HG02981 (cell line): ENCODE measurements around the gene HOXB6.

Experiments used
- ATAC-seq: cut with Tn5 transposase; IDR thresholded peaks from one replicate; pipeline ENCODE4 v1.9.1; 2021; ENCODE audit warnings: mild to moderate bottlenecking, moderate library complexity; ENCODE audit not compliant: unreplicated experiment

Gene HOXB6

DNA sequence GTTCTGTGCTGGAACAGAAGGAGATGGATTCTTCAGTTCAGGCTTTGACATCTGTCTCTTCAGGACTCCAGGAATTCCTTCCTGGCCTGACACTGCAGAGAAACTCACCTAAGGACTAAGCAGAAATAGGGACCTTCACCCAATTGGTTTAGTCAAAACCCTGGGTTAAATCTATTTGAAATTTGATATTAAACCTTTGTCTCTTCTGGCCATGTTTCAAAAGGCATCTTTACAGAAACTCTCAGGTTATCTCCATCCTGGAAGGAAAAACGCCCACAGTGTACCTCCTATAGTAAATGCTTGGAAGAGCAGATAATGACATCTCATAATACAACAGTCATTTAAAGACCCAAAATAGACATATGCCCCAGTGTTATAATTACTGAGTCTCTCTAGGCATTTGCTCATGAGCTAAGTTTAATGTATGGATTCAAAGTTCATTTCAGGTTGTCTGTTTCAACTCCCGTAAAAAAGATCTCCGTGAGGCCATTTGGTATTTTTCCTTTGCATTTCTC lies 21.0 kb downstream of the HOXB6 start:
- ATAC-seq, result no peak

DNA sequence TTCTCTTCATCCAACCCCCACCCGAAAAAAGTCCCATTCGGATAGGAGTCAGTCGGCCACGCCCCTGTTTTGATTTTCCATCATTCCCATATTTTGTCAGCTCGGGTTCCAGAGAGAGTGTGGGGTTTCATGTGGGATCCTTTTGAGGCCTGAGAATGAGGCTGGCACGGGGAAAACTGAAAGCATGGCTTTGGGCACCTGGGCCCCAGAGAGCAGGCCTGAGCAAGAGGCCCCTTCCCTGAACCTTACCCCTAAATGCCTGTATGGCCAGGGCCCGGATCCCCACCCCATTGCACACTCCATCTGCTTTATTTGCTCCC lies 22.1 kb downstream of the HOXB6 start:
- ATAC-seq, result no peak

DNA sequence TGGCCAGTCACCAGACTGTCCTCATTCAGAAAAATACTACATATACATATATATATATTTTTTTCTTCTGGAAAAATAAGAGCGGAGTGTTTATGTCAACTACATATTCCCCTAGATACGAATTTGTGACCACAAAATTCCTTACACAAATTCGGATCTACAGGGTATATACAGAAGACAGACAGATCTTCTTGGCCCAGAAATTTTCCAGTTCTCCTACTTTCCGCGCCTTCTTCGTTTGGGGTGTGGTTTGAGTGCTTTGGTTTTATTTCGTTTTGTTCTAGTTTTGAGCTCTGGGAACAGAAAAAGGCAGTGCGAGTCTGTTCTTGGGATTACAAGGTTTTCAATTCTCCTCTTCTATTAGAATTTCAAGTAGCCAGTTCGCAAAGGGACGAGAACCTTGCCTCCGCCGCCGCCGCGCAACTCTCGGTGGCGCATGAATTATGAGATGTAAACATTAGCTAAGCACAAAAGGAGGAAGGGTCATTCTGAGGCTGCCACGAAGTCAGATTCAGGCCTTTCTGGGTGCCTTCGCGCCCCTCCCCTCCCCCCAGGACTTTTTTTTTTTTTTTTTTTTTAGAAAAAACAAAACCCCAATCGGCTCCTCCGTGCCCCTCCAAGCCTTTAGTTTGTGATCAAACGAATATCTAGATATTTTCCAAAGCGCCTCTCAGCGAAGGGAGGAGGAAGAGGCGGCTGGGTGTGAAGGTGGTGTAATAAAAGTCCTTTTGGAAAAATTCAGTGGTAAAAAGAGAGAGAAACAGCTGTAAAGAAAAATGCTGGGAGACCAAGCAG lies 24.8 kb downstream of the HOXB6 start:
- ATAC-seq, result no peak

DNA sequence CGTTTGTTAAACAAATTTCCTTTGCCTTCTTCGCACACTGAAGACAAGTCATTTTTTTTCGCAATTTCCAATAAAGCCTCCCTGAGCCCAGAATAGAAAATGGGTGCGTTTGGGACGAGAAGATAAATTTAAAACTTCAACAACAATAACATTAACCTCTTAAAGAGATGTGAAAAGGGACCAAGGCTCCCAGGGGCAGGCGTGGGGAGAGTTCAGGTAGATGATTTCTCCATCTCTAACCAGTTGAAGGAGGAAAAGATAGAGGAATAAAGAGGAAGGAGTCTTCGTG lies 25.4 kb downstream of the HOXB6 start:
- ATAC-seq, result no peak

DNA sequence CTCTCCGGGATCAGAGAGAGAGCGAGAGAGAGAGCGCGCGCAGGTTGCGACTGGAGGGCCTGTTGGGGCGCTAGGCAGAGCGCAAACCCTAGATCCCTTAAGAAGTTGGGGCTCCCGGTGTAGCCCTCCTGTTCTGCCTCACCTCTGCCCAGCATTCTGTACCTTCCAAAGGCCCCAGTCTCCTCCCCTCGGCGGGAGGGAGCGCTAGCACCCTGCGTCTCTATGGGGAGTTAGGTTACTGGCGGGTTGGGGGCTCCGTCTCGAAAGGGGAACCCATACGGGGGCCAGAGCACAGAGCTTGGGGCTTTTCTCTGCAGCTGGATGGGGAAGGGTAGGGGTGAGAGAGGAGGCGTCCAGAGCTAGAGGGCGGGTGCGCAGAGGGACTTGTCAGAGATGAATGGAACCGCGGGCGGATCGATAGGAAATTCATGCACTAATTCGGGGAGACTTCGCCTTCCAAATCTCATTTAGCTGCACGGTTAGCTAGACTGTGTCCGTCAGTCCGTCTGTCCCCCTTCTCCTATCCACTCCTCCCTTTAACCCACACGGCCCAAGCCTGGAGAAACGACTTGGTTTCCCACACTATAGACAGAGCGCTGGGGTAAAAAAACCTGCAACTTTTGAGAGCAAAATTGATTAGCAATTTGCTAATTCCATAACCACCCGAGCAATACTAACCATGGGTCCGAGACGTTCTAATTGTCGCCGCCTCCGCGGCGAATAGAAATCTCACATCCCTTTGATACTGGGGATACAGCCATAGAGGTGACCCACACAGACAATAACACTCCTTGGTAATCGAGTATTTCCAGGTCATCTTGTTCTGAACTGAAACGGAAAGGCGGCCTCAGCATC lies 25.9 kb downstream of the HOXB6 start:
- no peak for ATAC-seq

DNA sequence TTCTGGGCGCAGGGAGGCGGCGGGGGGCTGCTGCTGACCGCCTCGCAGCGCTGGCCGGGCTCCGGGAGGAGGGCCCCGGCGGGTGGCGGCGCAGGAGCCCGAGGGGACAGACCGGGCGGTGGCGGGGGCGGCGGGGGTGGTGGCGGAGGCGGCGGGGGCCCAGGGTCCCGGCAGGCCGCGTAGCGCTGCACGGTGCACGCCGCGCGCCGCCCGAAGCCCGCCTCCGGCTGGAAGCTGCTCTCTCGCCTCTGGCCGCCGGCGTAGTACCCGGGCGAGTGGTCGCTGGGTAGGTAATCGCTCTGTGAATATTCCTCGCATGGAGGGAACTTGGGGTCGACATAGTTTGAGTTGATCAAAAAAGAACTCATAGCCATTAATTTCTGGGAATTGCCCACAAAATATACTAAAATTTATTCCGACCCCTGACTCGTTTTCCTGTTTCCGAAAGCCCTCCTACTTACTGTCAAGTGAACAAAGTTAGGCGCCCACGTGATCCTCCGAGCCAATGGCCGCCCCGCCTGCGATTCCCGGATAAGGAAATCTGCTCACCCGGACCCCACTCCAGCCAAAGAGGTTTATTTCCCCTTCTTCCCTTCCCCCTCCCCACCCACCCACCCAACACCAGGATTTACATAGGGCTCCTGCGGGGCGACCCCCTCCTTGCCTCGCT lies 26.7 kb downstream of the HOXB6 start, which contains the start of gene HOXB4:
HOXB4 (minus strand) TSS at position 405 of the 670 bp plus-strand sequence; CDS start at position 374, 31 bp downstream.
- ATAC-seq, result no peak

DNA sequence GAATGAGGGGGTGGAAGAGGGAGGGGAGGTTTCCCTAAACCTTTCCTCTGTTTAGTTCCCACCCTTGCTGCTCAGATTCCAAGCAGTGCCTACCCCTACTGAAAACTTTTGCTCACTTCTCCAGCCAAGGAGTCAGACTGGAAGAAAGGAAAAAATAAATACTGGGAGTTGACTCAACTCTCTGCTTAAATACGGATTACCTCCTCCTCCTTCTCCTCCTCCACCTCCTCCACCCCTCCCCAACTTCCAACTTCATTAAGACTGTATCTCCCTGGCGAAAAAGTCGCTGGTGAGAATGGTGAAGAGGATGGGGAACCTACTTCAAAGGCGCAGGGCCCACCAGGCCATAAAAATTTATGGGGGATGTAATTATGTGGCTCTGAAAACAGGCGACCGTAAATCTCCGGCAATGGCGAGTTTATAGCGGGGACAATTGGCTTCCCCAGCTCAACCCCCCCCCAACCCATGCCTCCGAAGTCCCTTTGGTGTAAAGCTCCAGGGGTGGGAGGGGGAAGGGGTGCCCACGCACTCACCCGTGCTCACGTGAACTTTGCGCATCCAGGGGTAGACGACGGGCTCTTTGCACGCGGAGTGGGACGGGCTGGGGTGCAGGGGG lies 27.3 kb downstream of the HOXB6 start:
- ATAC-seq, result no peak

DNA sequence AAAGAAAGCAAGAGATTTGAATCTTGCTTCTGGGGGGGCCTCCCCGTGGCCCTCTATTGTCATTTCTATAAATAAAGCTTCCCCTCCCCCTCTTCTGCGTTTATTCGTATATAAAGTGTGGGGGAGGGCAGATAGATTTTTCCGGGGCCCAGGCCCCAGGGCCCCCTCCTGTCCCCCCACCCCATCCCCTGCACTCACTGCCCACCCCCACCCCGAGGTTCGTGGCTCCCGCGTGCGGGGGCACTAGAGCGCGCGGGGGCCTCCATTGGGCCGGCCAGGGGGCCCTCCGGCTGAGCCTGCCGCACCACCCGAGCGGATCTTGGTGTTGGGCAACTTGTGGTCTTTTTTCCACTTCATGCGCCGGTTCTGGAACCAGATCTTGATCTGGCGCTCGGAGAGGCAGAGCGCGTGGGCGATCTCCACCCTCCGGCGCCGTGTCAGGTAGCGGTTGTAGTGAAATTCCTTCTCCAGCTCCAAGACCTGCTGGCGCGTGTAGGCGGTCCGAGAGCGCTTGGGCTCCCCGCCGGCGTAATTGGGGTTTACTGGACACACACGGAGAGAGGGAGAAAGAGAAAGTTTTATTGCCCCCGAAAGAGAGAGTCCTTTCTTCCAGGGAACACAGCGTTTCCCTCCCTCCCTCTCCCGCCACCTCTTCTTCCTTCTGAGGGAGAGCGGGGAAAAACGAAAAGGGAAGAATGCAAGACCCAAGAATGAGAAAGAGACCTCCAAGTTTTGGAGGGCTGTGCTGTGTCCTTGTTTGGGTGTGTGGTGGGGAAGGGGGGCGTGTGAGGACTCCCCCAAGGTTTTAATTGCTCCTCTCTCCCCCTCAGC lies 28.1 kb downstream of the HOXB6 start:
- ATAC-seq, result no peak

DNA sequence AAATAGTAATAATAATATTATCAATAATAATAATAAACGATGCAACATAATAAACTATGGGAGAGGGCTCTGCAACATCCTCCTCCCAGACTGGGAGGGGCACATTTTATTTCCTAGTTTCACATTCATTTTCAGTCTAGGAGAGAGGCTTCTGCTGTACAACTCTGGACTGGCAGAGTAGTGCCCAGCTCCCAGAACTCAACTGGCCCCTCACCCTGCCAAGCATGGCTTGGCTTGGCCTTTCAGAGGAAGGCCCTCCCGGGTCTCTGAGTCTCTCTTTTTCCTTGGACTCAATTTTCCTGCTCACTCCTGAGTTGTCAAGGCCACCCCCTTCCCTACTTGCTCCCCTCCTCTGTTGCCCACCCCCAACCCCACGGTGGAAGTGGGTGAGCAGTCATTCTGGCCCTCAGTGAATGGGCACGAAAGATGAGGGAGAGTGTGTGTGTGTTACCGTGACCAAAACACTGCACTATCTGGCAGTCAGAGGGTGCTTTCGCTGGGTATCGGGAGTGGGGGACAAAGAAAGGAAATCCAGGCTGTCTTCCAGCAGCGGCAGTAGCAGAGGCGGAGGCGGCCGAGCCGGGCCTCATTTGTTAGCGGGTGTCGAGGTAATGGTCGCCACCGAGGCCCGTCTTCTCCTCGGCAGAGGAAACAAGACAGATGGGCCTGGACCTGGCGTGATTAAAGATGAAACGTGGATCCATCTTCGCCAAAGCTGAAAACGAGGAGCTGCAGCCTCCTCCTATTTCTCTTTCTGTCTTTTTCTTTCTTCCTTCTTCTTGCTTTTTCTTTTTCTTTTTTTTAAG lies 28.9 kb downstream of the HOXB6 start:
- no peak for ATAC-seq

DNA sequence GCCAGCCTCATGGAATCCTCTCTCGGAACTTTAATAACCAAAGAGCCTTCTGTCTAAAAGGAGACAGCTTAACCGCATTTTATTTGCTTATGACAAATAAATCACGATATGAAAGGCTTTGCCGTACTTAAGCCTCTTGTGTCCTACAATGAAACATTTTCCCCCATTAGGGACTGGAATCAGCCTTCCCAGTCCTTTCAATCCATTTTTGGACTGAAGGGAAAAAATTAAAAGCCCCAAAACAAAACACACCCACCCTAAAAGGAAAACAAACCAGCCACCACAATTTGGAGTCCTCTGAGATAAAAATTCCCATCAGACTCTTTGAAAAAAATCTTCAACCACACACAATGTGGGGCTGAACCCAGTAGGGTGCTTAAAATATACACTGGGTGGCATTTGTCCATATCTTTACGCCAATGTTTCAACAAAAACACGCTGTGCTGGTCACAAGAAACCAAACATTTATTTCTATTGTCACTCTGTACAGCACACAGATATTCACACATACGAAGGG lies 29.7 kb downstream of the HOXB6 start:
- no peak for ATAC-seq

DNA sequence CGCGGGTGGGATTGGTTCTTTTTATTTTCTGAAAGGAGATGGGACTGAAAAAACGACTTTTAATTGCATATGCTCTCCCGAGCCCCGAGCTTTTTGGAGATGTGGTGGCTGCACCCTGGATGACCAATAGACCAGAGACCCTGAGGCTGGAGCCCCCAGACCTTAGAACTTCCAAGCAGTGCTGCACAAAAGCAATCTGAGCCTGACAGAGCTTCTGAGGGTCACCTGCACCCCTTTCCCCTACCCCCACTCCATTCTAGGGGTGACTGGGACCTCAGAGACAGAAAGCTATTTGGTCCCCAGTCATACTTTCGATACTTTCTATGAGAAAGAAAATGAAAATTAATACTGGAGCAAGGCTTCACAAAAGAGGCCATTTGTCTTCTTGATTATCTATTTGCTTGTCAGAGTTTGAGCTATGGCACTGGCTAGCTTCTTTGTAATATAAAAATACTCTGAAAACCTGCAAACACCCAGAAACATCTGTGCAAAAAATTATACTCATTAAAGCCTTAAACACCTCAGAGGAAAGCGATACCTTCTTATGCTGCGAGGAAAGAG lies 30.2 kb downstream of the HOXB6 start:
- no peak for ATAC-seq

DNA sequence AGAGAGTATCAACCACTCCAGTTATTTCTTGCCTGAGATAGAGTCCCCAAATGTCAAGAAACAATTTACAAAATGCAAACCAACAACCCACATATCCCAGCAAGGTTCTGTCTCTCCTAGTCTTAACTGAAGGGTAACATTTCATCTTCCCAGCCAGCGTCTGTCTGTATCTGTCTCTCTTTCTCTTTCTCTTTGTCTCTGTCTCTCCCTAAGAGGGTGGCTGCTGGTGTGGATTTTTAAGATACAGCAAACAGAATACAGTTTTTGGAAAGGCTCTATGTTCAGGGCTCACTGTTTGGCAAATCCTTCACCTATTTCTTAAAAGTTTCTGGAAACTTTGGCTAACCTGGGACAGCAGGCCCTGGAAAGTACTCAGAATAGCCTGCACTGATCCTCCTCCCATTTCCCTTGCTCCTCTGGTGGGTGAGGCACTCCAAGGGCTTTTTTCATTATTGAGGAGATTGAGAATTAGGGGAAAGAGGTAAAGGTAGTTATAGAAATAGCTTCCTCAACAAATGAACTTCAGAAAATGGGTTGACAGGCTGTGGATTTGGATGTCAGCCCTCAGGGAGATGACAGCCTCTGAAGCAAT lies 32.9 kb downstream of the HOXB6 start:
- no peak for ATAC-seq

DNA sequence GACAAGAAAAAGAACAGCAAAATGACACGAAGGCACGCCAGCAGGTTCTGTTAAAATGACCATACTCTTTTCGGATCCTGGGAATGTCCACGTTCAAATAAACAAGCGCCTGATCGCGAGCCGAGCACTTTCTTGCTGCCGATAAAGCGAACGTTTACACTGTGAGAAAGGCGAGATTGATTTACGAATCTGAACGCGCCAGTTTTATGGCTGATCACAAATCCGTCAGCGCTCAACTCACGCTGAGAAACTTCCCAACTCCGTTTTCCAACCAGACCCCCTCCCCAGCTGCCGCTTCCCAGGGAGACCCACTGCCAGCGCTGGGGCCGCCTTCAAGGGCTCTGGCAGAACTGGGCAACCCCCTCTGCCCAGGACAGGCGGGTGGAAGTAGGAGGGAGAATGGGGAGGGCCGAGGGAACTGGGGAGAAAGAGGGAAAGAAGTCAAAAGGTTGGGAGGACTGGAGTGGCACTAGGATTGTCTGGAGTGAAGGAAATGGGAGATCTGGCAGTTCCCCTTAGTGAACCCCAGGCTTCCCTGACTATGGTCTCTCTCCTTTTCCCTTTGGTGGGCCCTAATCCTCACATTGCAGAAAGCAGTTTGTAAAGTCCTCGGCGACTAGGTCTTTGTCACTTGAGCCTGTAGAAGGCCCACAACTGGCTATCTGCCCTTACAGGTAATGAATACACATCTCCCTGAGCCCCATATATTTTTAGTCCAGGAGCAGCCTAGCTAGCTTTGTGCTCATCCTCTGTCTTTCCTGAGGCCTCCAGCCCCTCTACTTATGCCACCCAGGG lies 33.6 kb downstream of the HOXB6 start:
- no peak for ATAC-seq

DNA sequence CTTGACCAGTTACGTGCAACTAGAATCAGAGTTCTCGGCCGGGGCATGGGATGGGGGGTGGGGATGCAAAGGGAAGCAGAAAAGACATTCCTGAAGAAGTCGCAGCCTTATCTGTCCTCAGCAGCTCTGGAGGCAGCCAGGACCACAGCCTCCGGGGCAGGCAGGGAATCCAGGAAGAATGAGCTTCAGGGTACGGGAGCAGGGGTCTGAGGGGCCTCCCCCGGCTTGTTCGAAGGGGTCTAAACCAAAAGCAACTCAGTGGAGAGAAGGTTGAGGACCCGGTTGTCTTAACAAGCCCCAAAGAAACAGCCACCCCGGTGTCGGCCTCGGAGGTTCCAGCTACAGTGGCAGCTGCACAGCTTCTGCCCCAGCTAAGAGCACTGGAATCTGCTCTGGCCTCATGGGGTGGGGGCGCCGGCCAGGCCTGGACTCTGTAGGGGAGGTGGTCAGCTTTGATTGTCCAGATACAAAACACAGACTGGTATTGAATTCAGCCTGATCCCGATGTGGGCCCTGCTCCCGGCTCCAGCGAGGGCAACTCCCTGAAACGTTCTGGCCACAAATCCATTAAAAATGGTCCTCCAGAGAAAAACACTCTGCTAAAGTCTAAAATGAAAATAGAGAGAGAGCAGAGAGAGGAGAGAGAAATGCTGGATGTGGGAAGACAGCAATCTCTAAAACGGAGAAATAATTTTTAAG lies 34.3 kb downstream of the HOXB6 start:
- no peak for ATAC-seq

DNA sequence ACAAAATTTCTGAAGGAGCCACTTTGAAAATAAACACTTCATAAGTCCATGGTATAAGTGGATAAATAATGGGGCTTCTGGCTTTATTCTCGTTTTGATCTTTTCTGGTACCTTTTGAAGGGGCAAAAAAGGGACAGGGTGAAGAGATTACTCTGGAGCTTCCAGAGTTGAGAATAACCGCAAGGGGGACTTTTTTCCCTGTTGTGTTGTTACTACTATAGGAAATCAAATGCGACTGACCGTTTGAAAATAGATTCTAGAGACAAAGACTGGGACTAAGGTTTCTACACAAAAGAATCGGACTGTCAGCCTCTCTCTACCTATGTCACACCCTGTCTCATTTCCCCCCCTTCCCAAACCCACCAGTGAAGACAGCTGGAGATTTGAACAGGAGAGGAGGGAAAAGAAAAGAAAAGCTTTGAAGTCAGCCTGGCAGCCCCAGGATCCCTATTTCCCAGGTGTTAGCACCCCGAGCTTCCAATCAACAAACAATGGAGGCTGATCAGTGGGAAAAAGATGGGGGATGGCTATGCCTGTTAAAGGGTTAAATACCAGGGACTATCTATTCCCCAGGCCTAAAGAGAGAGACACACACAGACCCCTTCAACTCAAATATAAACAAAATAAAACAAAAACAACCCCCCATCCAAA lies 35.0 kb downstream of the HOXB6 start:
- no peak for ATAC-seq

DNA sequence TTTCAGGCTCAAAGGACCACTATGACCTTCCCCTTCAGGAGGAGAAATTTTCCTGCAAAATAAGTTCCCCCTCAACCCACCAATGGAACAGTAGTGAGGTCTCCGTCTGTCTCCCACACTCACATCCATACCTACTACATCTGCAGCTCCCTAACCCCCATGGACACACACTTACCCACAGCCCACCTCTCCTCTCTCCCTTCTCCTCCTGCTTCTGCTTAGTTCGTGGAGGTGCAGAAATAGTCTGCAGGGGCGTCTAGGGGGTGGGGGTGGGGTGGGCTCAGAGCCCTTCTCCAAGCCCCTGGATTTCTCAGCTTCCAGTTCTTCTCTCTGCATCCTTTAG lies 35.6 kb downstream of the HOXB6 start:
- ATAC-seq, result no peak
